ENCODE results near the gene GAB2. TPM values are rescaled to one million over a fixed set of nuclear protein-coding genes. Genes with fewer than 3 reads are reported as not detected.

The GAB2 gene
- total RNA-seq, 1 experiment from 2014 or later, result 3.3 TPM

DNA sequence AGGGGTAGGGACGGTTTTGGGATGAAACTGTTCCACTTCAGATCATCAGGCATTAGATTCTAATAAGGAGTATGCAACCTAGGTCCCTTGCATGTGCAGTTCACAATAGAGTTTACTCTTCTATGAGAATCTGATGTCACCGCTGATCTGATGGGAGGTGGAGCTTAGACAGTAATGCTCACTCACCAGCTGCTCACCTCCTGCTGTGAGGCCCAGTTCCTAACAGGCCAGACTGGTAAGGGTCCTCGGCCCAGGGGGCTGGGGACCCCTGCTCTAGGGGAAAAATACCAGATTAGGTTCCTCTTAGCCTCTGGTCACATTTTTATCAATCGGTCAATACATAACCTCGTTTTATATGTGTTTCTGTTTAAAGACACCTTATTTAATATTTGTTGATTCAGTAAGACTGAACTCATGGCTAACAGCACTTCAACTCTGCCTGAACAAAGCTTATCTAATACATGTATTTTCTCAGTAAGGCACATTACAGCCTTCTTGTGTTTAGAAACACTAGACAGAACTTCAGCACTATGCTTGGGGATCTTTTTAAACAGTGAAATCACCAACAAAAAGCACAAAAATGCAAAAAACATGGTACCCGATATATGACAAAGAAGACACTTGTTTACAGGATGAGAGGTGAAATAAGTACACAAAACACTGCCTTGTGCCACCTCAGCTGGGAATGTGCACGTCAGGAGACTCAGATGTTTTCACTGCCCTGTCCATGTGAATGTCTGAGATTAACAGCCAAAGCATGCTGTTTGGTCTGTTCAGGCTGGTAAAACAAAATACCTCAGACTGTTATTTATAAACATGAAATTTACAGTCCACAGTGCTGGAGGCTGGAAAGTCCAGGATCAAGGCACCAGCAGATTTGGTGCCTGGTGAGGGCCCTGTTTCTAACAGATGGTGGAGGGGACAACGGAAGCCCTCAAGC is 121.4 kb downstream of the GAB2 start:
- no peak overlapping the region for H3K18ac ChIP-seq (ENCODE audit: insufficient read length, low read depth, low read length)
- TF ChIP-seq, protein P1, sequence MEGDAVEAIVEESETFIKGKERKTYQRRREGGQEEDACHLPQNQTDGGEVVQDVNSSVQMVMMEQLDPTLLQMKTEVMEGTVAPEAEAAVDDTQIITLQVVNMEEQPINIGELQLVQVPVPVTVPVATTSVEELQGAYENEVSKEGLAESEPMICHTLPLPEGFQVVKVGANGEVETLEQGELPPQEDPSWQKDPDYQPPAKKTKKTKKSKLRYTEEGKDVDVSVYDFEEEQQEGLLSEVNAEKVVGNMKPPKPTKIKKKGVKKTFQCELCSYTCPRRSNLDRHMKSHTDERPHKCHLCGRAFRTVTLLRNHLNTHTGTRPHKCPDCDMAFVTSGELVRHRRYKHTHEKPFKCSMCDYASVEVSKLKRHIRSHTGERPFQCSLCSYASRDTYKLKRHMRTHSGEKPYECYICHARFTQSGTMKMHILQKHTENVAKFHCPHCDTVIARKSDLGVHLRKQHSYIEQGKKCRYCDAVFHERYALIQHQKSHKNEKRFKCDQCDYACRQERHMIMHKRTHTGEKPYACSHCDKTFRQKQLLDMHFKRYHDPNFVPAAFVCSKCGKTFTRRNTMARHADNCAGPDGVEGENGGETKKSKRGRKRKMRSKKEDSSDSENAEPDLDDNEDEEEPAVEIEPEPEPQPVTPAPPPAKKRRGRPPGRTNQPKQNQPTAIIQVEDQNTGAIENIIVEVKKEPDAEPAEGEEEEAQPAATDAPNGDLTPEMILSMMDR (conservative IDR thresholded peaks at IDR 0.05), result no peak
- Mint-ChIP-seq H3K27ac (peak overlapping the region in 2 of 3 experiments; percentile 25 to 27; a peak in 1 of 7 replicates), H3K36me3 (ENCODE audit: insufficient read depth in 1 of 3, low read depth in 3 of 3) (no peaks in the 10 kb centered on the region), H3K4me1 (peaks cover 0 to 2% of the 10 kb centered on the region in 2 experiments; a peak in 2 of 4 replicates), H3K4me3 (no peak overlapping the region), H3K27me3 (ENCODE audit: low read depth) (no peaks in the 10 kb centered on the region), H3K9me3 (no peaks in the 10 kb centered on the region)
- no peak overlapping the region for H2AK5ac ChIP-seq (ENCODE audit: insufficient read length, low read length)
- H3T11ph ChIP-seq (ENCODE audit: low read length), result no peak overlapping the region
- H3K79me1 ChIP-seq (ENCODE audit: insufficient read depth, low read depth, low read length, poor library complexity, severe bottlenecking), result no peaks in the 10 kb centered on the region
- H3K23ac ChIP-seq (ENCODE audit: insufficient read length, low read depth, low read length), result no peak overlapping the region
- H3K27me3 ChIP-seq (ENCODE audit: insufficient read depth, low read length), result no peaks in the 10 kb centered on the region
- H3K9ac ChIP-seq (ENCODE audit: extremely low read depth, insufficient read length, low read length), result no peak overlapping the region
- H3K14ac ChIP-seq (ENCODE audit: insufficient read depth, low read length), result no peak overlapping the region
- H4K20me1 ChIP-seq (ENCODE audit: control insufficient read depth, insufficient read depth, insufficient read length), result no peaks in the 10 kb centered on the region
- no peaks in the 10 kb centered on the region for H3K79me2 ChIP-seq (ENCODE audit: insufficient read depth, low read length)
- no peak overlapping the region for H4K91ac ChIP-seq (ENCODE audit: insufficient read length, low read depth, low read length)
- no peak overlapping the region for H3K4ac ChIP-seq (ENCODE audit: low read depth, low read length)
- H2BK15ac ChIP-seq (ENCODE audit: low read depth, low read length), result no peak overlapping the region
- H3K4me1 ChIP-seq (ENCODE audit: insufficient read depth, low read length), result no peaks in the 10 kb centered on the region
- H4K8ac ChIP-seq (replicated peaks; ENCODE audit: insufficient read length, low read depth, low read length), result no peak overlapping the region
- no peak overlapping the region for H2AFZ ChIP-seq (ENCODE audit: low read length)
- H3K9me3 ChIP-seq (ENCODE audit: control insufficient read depth, low read depth, low read length), result no peaks in the 10 kb centered on the region
- no peak overlapping the region for H3K27ac ChIP-seq (ENCODE audit: insufficient read length, low read depth, low read length)
- no peak overlapping the region for H3K56ac ChIP-seq (ENCODE audit: insufficient read length, low read depth, low read length)
- H3K4me2 ChIP-seq (ENCODE audit: insufficient read depth, insufficient read length, low read length), result no peak overlapping the region
- no CpG with 5 or more reads among the region's 8 CpGs for WGBS (ENCODE audit: extremely low coverage, insufficient read length, low lambda C conversion rate)
- H4K5ac ChIP-seq (ENCODE audit: insufficient read length, low read depth, low read length), result no peak overlapping the region
- no peak overlapping the region for H2BK5ac ChIP-seq (ENCODE audit: insufficient read length, low read length)
- no peak overlapping the region for H2BK12ac ChIP-seq (ENCODE audit: insufficient read length, low read depth, low read length)
- no peaks in the 10 kb centered on the region for H3K23me2 ChIP-seq (ENCODE audit: insufficient read length, low read depth, low read length, poor library complexity, severe bottlenecking)
- no peak overlapping the region for H2BK20ac ChIP-seq (ENCODE audit: low read depth, low read length, poor library complexity, severe bottlenecking)
- H2BK120ac ChIP-seq (ENCODE audit: low read depth, low read length, poor library complexity, severe bottlenecking), result no peak overlapping the region
- no peak for DNase-seq

Measured in H9 (cell line).